ENCODE measurements around the gene ABCG2.

GRCh38 chr4:88062843-88063242 is 95.6 kb downstream of the ABCG2 start:
- TF ChIP-seq CTCF (IDR thresholded peaks at IDR 0.05) (no peak), POLR2A (IDR thresholded peaks at IDR 0.05) (no peak)

All from testis (tissue), 2 donors.